Renal cortex interstitium (tissue), 15 donors: Measurements from ENCODE around the gene POLDIP3. TPM values are rescaled to one million over a fixed set of nuclear protein-coding genes. Genes with fewer than 3 reads are reported as not detected.

Experiments used
- DNase-seq, 11 donors: peaks; one replicate each; pipeline ENCODE4 v3.0.0-alpha.2; 2013; ENCODE audit warnings: low read depth in 9 of 11, low spot score in 4 of 11; ENCODE audit errors: extremely low read depth in 1 of 11
- long read RNA-seq, 16 experiments: transcript quantifications; one replicate each; lab custom pipeline, GENCODE V29; 2026
- polyA plus RNA-seq, 3 donors: library from polyadenylated mRNA; unstranded; fragments of 120-200 nt; gene quantifications; one replicate each; pipeline ENCODE4 v1.2.1, GENCODE V29; 2013; ENCODE audit not compliant: insufficient read length in 3 of 3

Gene POLDIP3
- 100 to 1,000 TPM; 101 to 118 (median 115) TPM for polyA plus RNA-seq
- long read RNA-seq, donor 1, transcript POLDIP3-201 (9 exons, 3,441 nt): major isoform, 17 of 29 reads
- long read RNA-seq, donor 1, partial matches to known transcripts: 8 of 29 reads
- long read RNA-seq, donor 1, other reads (novel, unspliced or antisense): 0 of 29 reads
- long read RNA-seq, donor 2, transcript POLDIP3-201 (9 exons, 3,441 nt): major isoform, 18 of 25 reads
- long read RNA-seq, donor 2, partial matches to known transcripts: 5 of 25 reads
- long read RNA-seq, donor 2, other reads (novel, unspliced or antisense): 0 of 25 reads
- long read RNA-seq, donor 3, transcript POLDIP3-201 (9 exons, 3,441 nt): major isoform, 27 of 30 reads
- long read RNA-seq, donor 3, partial matches to known transcripts: 0 of 30 reads
- long read RNA-seq, donor 3, other reads (novel, unspliced or antisense): 0 of 30 reads
- long read RNA-seq, donor 4, transcript POLDIP3-201 (9 exons, 3,441 nt): major isoform, 14 of 15 reads
- long read RNA-seq, donor 4, partial matches to known transcripts: 0 of 15 reads
- long read RNA-seq, donor 4, other reads (novel, unspliced or antisense): 0 of 15 reads
- long read RNA-seq, donor 5, transcript POLDIP3-201 (9 exons, 3,441 nt): major isoform, 37 of 57 reads
- long read RNA-seq, donor 5, transcript POLDIP3-203 (8 exons, 3,323 nt): minor isoform, 6 of 57 reads
- long read RNA-seq, donor 5, partial matches to known transcripts: 14 of 57 reads
- long read RNA-seq, donor 5, other reads (novel, unspliced or antisense): 0 of 57 reads
- long read RNA-seq, donor 6, transcript POLDIP3-201 (9 exons, 3,441 nt): major isoform, 13 of 27 reads
- long read RNA-seq, donor 6, partial matches to known transcripts: 11 of 27 reads
- long read RNA-seq, donor 6, other reads (novel, unspliced or antisense): 0 of 27 reads
- long read RNA-seq, donor 7, transcript POLDIP3-201 (9 exons, 3,441 nt): major isoform, 21 of 28 reads
- long read RNA-seq, donor 7, partial matches to known transcripts: 6 of 28 reads
- long read RNA-seq, donor 7, other reads (novel, unspliced or antisense): 0 of 28 reads
- long read RNA-seq, donor 8, transcript POLDIP3-203 (8 exons, 3,323 nt): minor isoform, 9 of 74 reads
- long read RNA-seq, donor 8, transcript POLDIP3-201 (9 exons, 3,441 nt): major isoform, 41 of 74 reads
- long read RNA-seq, donor 8, partial matches to known transcripts: 24 of 74 reads
- long read RNA-seq, donor 8, other reads (novel, unspliced or antisense): 0 of 74 reads
- long read RNA-seq, donor 9, transcript POLDIP3-201 (9 exons, 3,441 nt): major isoform, 21 of 23 reads
- long read RNA-seq, donor 9, partial matches to known transcripts: 0 of 23 reads
- long read RNA-seq, donor 9, other reads (novel, unspliced or antisense): 0 of 23 reads
- long read RNA-seq, donor 10, transcript POLDIP3-201 (9 exons, 3,441 nt): major isoform, 23 of 38 reads
- long read RNA-seq, donor 10, partial matches to known transcripts: 12 of 38 reads
- long read RNA-seq, donor 10, other reads (novel, unspliced or antisense): 0 of 38 reads
- long read RNA-seq, donor 11, transcript POLDIP3-201 (9 exons, 3,441 nt): major isoform, 19 of 22 reads
- long read RNA-seq, donor 11, partial matches to known transcripts: 0 of 22 reads
- long read RNA-seq, donor 11, other reads (novel, unspliced or antisense): 0 of 22 reads
- long read RNA-seq, donor 12, transcript POLDIP3-201 (9 exons, 3,441 nt): major isoform, 11 of 11 reads
- long read RNA-seq, donor 12, partial matches to known transcripts: 0 of 11 reads
- long read RNA-seq, donor 12, other reads (novel, unspliced or antisense): 0 of 11 reads
- long read RNA-seq, donor 13, transcript POLDIP3-201 (9 exons, 3,441 nt): major isoform, 59 of 73 reads
- long read RNA-seq, donor 13, partial matches to known transcripts: 10 of 73 reads
- long read RNA-seq, donor 13, other reads (novel, unspliced or antisense): 0 of 73 reads
- long read RNA-seq, donor 14, transcript POLDIP3-201 (9 exons, 3,441 nt): major isoform, 16 of 17 reads
- long read RNA-seq, donor 14, partial matches to known transcripts: 0 of 17 reads
- long read RNA-seq, donor 14, other reads (novel, unspliced or antisense): 0 of 17 reads
- long read RNA-seq, donor 15, transcript POLDIP3-201 (9 exons, 3,441 nt): major isoform, 9 of 12 reads
- long read RNA-seq, donor 15, partial matches to known transcripts: 0 of 12 reads
- long read RNA-seq, donor 15, other reads (novel, unspliced or antisense): 0 of 12 reads
- long read RNA-seq, donor 16, transcript POLDIP3-201 (9 exons, 3,441 nt): major isoform, 55 of 68 reads
- long read RNA-seq, donor 16, transcript POLDIP3-203 (8 exons, 3,323 nt): minor isoform, 8 of 68 reads
- long read RNA-seq, donor 16, partial matches to known transcripts: 5 of 68 reads
- long read RNA-seq, donor 16, other reads (novel, unspliced or antisense): 0 of 68 reads

DNA sequence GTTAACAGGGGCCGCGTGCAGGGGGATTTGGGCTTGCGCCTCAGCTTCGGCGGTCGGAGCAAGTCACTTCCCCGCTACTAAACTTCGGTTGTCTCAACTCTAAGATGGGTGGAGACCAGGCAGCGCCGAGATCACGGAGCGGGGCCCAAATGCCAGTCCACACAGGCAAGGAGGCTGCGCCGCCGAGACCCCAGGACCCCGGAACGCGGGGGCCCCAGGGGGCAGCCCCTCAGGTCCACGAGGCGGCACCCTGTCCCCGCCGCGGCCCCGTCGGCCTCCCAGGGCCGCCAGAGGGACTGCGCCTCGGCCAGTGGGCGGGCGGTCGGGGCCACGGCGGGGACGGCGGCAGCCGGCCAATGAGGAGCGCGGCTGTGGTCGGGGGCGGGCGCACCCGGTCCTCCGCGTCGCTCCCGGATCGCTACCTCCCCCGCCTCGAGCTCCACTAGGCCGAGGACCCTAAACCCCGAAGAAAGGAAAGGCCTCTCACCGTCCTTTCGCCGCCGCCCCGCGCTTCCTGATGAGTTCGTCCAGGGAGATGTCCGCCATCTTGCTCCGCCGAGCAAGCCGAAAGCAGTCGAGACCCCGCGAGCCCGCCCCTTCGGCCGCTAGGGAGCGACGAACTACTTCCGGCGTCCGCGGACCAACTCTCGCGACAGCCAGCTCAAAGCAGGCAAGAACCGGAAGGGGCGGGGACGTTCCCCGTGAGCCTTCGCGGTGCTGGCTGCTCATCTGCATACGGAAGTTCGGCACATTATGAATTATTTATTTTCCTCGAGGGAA, at the start of gene POLDIP3:
POLDIP3 (minus strand) TSS at position 572 of the 780 bp plus-strand sequence; CDS start at position 546, 26 bp downstream.
- DNase-seq: peak; percentile 96 to 99 (median 98)

DNA sequence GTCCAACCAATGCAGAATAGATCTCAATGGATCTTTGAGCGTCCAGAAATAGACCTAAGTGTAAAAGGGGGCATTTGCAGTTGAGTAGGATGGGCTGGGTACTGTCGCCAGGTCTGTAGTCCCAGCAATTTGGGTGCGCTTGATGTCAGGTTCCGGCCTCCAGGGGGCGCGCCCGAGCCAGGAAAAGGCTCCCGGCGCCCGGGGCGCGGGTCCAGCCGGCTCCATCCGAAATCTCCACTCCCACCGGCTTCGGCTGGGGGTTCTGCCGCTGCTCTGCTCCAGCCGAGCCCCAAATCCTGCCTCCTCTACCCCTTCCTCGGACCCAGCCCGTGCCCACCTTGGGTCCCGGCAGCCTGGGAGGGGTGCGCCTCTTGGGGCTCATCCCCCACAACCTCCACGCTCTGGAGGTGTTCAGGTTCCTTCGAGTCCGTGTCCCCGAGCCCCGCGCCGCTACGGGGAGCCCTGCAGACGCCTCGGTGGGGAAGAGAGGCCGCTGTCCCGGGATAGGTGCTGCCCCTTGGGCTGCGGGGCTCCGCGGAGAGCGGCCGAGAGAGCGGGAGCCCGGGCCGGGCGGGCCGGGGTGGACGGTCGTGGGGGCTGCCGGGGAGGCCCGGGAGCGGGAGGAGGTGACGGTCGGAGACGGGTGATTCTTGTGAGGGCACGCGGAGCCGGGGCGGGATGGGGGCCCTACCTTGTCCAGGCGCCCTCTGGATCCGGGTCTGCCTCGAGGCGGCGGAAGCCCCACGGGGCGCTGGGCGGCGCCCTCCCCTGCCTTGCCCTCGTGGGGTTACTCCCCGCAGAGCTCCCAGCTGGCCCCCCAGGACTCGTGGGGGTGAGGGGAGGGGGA, 47.5 kb upstream of the POLDIP3 start:
- peak in 8 of 11 donors; percentile 56 to 77 (median 71) for DNase-seq

DNA sequence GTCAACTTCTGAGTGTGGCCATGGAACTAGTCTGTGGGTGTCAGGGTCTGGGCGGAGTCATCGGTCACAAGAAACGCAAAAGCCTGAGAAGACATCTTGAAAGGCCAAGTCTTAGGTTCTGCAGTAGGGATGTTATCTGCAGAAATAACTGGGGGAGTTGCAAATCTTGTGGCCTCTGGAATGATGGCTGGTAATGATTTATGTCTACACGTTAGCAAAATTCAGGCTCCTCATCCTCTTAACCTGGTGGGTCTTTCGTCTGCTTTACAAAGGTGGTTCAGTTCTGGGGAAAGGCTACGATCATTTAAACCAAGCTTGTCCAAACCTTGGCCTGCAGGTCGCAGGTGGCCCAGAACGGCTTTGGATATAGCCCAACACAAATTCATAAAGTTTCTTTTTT, 41.9 kb upstream of the POLDIP3 start:
- DNase-seq: no peak

GRCh38 chr22:42655693-42656092, 41.0 kb upstream of the POLDIP3 start:
- no peak for DNase-seq

DNA sequence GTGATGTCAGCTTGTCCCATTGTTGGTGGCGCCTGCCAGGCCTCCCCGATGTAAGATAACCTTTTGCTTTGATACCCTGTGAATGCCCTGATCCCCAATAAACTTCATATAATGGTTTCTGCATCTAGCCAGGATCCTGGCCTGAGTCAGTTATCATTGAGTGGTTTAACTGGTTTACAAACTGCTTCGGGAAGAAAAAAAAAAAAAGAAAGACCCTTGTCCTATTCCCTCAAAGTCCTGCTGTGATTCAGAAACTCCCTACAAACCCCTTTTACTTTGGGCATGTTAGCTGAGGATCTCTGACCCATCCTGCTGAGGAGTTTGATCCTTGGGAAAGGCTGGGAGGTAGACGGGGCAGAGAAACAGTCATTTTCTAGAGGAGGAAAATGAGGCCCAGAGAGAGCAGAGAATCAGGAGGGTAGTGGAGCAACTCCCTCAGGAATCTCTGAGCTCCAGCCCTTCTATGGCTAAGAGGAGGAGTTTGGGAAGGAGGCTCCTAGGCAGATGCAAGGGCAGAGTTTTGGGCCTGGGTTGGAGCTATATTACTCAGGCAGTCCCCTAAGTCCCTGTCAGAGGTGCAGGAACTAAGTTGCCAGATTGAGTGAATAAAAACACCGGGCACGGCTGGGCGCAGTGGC, 39.9 kb upstream of the POLDIP3 start:
- no peak for DNase-seq

DNA sequence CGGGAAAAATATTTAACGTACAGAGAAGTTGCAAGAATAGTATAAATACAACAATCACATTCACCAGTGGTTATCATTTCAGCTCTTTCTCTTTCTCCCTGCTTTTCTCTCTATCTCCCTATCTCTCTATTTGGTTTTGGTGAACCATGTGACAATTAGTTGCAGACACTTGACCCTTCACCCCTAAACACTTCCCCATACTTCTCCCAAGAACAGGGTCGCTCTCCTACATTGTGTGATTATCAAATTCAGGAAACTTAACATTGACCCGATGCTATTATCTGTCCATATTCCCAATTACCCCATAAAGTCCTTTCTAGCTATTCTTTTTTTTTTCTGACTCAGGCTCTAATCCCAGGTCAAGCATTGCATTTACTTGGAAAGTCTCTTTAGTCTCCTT, 39.3 kb upstream of the POLDIP3 start:
- DNase-seq: no peak

GRCh38 chr22:42651134-42651533, 36.5 kb upstream of the POLDIP3 start:
- DNase-seq: no peak

DNA sequence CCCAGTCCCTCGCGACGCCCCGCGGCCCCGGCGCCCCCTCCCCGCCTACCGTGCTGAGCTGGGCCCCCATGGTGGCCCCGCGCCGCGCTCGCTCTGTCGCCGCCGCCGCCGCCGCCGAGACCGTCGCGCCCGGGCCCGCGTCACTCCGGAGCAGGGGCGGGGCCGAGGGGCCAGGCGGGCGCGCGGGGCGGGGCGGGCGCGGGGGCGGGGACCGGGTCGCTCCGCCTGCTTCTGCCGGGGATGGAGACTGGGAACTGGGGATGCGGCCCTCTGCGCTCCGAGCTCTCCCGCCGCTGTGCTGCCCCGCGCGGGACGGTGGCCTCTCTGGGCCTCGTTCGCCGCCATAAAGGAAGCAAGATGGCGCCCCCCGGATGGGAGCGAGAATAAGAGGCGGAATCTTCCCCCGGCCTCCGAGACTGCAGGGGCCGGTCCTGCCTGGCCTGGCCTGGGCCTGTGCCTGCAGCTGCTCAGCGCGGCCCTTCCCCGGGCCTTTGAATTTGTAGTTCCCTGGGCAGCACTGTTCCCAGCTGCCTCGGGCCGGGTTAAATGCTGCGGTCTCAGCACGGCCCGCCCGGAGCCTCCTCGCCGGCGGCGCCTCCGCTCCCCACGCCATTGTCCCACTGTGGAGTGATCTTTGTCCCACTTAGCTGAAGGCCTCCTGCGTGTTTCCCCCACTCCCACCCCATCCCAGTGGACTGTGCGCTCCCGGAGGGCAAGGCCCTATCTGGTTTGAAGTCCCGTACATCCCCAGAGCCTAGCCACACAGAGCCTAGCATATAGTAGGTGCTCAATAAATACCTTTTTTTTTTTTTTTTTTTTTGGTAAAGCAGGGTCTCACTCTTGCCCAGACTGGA, 34.8 kb upstream of the POLDIP3 start, which contains the start of gene CYB5R3:
CYB5R3 (minus strand) TSS at position 147 of the 854 bp plus-strand sequence; CDS start at position 70, 77 bp downstream.
- DNase-seq: peak in 8 of 11 donors; percentile 56 to 75 (median 70)

DNA sequence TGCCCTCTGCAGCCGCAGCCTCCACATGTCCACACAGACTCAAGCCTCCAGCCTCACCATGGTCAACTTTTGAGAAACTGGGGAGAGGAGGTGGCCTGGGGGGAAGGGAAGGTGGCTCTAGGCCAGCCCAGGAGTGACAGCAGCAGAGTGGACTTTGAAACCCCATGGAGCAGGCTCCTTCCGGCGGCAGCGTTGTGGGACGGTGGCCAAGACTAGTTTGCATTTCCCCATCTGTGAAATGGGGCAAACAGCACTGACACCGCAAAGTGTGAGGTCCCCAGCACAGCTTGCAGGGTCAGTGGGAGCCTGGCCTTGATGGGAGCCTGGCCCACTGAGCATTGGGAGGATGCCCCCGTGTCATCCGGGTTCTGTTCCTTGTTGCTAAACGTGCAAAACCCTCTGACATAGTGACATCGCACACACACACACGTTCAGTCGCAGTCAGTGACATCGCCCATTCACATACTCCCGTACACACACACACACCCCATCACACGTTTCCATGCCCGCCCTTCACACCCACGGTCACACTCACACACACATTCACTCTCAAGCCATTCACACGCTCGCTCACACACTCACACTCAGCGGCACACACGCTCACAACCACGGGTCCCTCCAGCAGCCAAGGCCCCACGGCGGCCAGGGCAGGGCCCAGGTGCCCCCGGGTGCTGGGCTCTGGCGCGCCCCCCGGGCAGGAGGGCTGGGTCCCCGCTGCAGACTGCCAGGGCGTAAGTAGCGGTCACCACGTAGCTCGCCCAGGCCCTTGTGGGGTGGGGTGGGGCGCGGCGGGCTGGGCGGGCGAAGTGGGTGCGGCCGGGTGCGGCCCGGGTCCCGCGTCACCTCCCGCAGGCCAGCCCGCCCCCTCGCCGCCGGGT, 33.9 kb upstream of the POLDIP3 start:
- no peak for DNase-seq

GRCh38 chr22:42648017-42648367, 33.3 kb upstream of the POLDIP3 start:
- DNase-seq: no peak

GRCh38 chr22:42646569-42647525, 32.2 kb upstream of the POLDIP3 start:
- no peak for DNase-seq
